K562 (cell line): ENCODE results near the gene CYP21A2. TPM values are rescaled to one million over a fixed set of nuclear protein-coding genes. Genes with fewer than 3 reads are reported as not detected.
A peak's percentile ranks its signal among the peaks of the same experiment; 100 is the strongest.

ENCODE experiments used
- BCOR ChIP-seq: fragments of 450-650 bp; IDR thresholded peaks from 2 replicates; pipeline ENCODE4 v1.6.1; 2016
- ESRRA ChIP-seq: fragments of 450-650 bp; IDR thresholded peaks from 2 replicates; pipeline ENCODE4 v1.6.1; 2014; ENCODE audit warnings: low read depth, mild to moderate bottlenecking, moderate library complexity, borderline replicate concordance
- GTF2A2 ChIP-seq: IDR thresholded peaks from 2 replicates; pipeline ENCODE4 v1.6.1; 2016; ENCODE audit warnings: mild to moderate bottlenecking, missing genetic modification characterization, missing compliant biosample characterization
- HLTF ChIP-seq: fragments of 450-650 bp; IDR thresholded peaks from 2 replicates; pipeline ENCODE4 v1.6.1; 2016
- PRDM10 ChIP-seq: fragments of 450-650 bp; IDR thresholded peaks from 2 replicates; pipeline ENCODE4 v1.6.1; 2018; ENCODE audit not compliant: partially characterized antibody
- RBM25 ChIP-seq: fragments of 200-400 bp; formaldehyde crosslinking; IDR thresholded peaks from 2 replicates; pipeline ENCODE4 v1.6.1; 2018; ENCODE audit warnings: low read length, low read depth, moderate library complexity; ENCODE audit not compliant: severe bottlenecking
- ZSCAN29 ChIP-seq: fragments of 450-650 bp; IDR thresholded peaks from 2 replicates; pipeline ENCODE4 v1.6.1; 2017
- polyA plus RNA-seq, 8 experiments: library from polyadenylated mRNA; depleted of rRNA in 4 of 8; stranded (reverse) in 5 of 8; unstranded in 3 of 8; fragments of >200 nt; fragmentation: Nextera tagmentation in 2 of 8; fragmentation: Illumina TruSeq in 1 of 8; extraction: Ambion mirVana in 2 of 8; extraction: Trizol in 1 of 8; gene quantifications; 2 replicates each; pipeline versions ENCODE4 v1.2.1 to v1.2.3, GENCODE V29; 2011 to 2014; ENCODE audit warnings: inconsistent platforms in 1 of 8, missing spikeins in 1 of 8
- small RNA-seq: library from RNA; depleted of rRNA; stranded (forward); fragments of <200 nt; gene quantifications from one replicate; pipeline ENCODE3, GENCODE V24; 2014
- total RNA-seq, 7 experiments: library from RNA; depleted of rRNA in 6 of 7; stranded (reverse); fragments of >200 nt in 6 of 7; fragmentation: Illumina TruSeq in 2 of 7; extraction: Trizol in 2 of 7; gene quantifications; 2 replicates each; pipeline versions ENCODE4 v1.2.1 to v1.2.3, GENCODE V29; 2011 to 2021; ENCODE audit warnings: low replicate concordance in 1 of 7

CYP21A2 gene
- total and polyA plus RNA-seq, 9 of the 15 experiments (the other 6 are each of a cell fraction or from before 2014, with no cell fraction given), result 0.03 to 1.4 (median 0.19) TPM

GRCh38 chr6:32089082-32089828 is 51.0 kb downstream of the CYP21A2 start (continued):
- TF ChIP-seq PRDM10, result no peak
- peak; percentile 88 for TF ChIP-seq BCOR
- TF ChIP-seq ESRRA, result no peak
- TF ChIP-seq HLTF, result no peak
- peak; percentile 93 for TF ChIP-seq RBM25
- no peak for TF ChIP-seq GTF2A2 (tag)
- TF ChIP-seq ZSCAN29, result no peak

Small RNA genes lying within 50 kb of the gene (small RNA-seq; reads per million reads assigned to genes)
- gene RNA5SP206, result not detected

Other genes starting within 250 kb of the CYP21A2 start
Only the 7 nearest of the 28 such genes appear.
- gene NELFE, start 79.4 kb upstream of the CYP21A2 start, total RNA-seq (2014; rRNA removed), result 130 and 139 TPM in 2 replicates
- gene NELFE, start 79.4 kb upstream of the CYP21A2 start, total RNA-seq (2014; rRNA removed; fragmentation: Illumina TruSeq; extraction: Trizol), result 76.2 and 86.2 TPM in 2 replicates
- 108 and 110 TPM in 2 replicates for gene NELFE, start 79.4 kb upstream of the CYP21A2 start, total RNA-seq (2015; rRNA removed; fragmentation: Illumina TruSeq; extraction: Trizol)
- 87.6 and 91.5 TPM in 2 replicates for gene NELFE, start 79.4 kb upstream of the CYP21A2 start, total RNA-seq (2021)
- 63.9 and 79.5 TPM in 2 replicates for gene NELFE, start 79.4 kb upstream of the CYP21A2 start, polyA plus RNA-seq (2011; rRNA removed)
- 148 and 154 TPM in 2 replicates for gene NELFE, start 79.4 kb upstream of the CYP21A2 start, polyA plus RNA-seq (2014; fragmentation: Illumina TruSeq; extraction: Trizol)
- gene NELFE, start 79.4 kb upstream of the CYP21A2 start, polyA plus RNA-seq (2014; fragmentation: Nextera tagmentation; extraction: Ambion mirVana), result 10 to 100 TPM; 15.2 to 18.1 TPM
- 143 and 157 TPM in 2 replicates for gene NELFE, start 79.4 kb upstream of the CYP21A2 start, polyA plus RNA-seq (2014; rRNA removed)
- 45.0 and 45.1 TPM in 2 replicates for gene SKIC2, start 79.2 kb upstream of the CYP21A2 start, total RNA-seq (2014; rRNA removed)
- gene SKIC2, start 79.2 kb upstream of the CYP21A2 start, total RNA-seq (2014; rRNA removed; fragmentation: Illumina TruSeq; extraction: Trizol), result 27.0 and 35.5 TPM in 2 replicates
- gene SKIC2, start 79.2 kb upstream of the CYP21A2 start, total RNA-seq (2015; rRNA removed; fragmentation: Illumina TruSeq; extraction: Trizol), result 33.6 and 34.5 TPM in 2 replicates
- 88.4 and 94.6 TPM in 2 replicates for gene SKIC2, start 79.2 kb upstream of the CYP21A2 start, total RNA-seq (2021)
- gene SKIC2, start 79.2 kb upstream of the CYP21A2 start, polyA plus RNA-seq (2011; rRNA removed), result 38.8 and 84.8 TPM in 2 replicates
- 45.1 and 50.3 TPM in 2 replicates for gene SKIC2, start 79.2 kb upstream of the CYP21A2 start, polyA plus RNA-seq (2014; fragmentation: Illumina TruSeq; extraction: Trizol)
- gene SKIC2, start 79.2 kb upstream of the CYP21A2 start, polyA plus RNA-seq (2014; fragmentation: Nextera tagmentation; extraction: Ambion mirVana), result 1 to 10 TPM; 3.3 to 7.8 TPM
- 58.3 and 61.3 TPM in 2 replicates for gene SKIC2, start 79.2 kb upstream of the CYP21A2 start, polyA plus RNA-seq (2014; rRNA removed)
- 29.0 and 31.1 TPM in 2 replicates for gene DXO, start 66.3 kb upstream of the CYP21A2 start, total RNA-seq (2014; rRNA removed)
- 9.3 and 13.1 TPM in 2 replicates for gene DXO, start 66.3 kb upstream of the CYP21A2 start, total RNA-seq (2014; rRNA removed; fragmentation: Illumina TruSeq; extraction: Trizol)
- gene DXO, start 66.3 kb upstream of the CYP21A2 start, total RNA-seq (2015; rRNA removed; fragmentation: Illumina TruSeq; extraction: Trizol), result 18.6 and 19.4 TPM in 2 replicates
- 27.6 and 28.5 TPM in 2 replicates for gene DXO, start 66.3 kb upstream of the CYP21A2 start, total RNA-seq (2021)
- gene DXO, start 66.3 kb upstream of the CYP21A2 start, polyA plus RNA-seq (2011; rRNA removed), result 11.9 and 25.1 TPM in 2 replicates
- 30.4 and 31.8 TPM in 2 replicates for gene DXO, start 66.3 kb upstream of the CYP21A2 start, polyA plus RNA-seq (2014; fragmentation: Illumina TruSeq; extraction: Trizol)
- gene DXO, start 66.3 kb upstream of the CYP21A2 start, polyA plus RNA-seq (2014; fragmentation: Nextera tagmentation; extraction: Ambion mirVana), result 1 to 10 TPM; 6.4 to 7.3 TPM
- 31.9 and 35.1 TPM in 2 replicates for gene DXO, start 66.3 kb upstream of the CYP21A2 start, polyA plus RNA-seq (2014; rRNA removed)
- 4.6 and 6.4 TPM in 2 replicates for gene C4A, start 56.4 kb upstream of the CYP21A2 start, total RNA-seq (2014; rRNA removed)
- 2.2 and 3.5 TPM in 2 replicates for gene C4A, start 56.4 kb upstream of the CYP21A2 start, total RNA-seq (2014; rRNA removed; fragmentation: Illumina TruSeq; extraction: Trizol)
- gene C4A, start 56.4 kb upstream of the CYP21A2 start, total RNA-seq (2015; rRNA removed; fragmentation: Illumina TruSeq; extraction: Trizol), result 6.6 and 6.9 TPM in 2 replicates
- 7.6 and 9.3 TPM in 2 replicates for gene C4A, start 56.4 kb upstream of the CYP21A2 start, total RNA-seq (2021)
- gene C4A, start 56.4 kb upstream of the CYP21A2 start, polyA plus RNA-seq (2011; rRNA removed), result 7.2 and 14.8 TPM in 2 replicates
- gene C4A, start 56.4 kb upstream of the CYP21A2 start, polyA plus RNA-seq (2014; fragmentation: Illumina TruSeq; extraction: Trizol), result 5.0 and 6.5 TPM in 2 replicates
- gene C4A, start 56.4 kb upstream of the CYP21A2 start, polyA plus RNA-seq (2014; fragmentation: Nextera tagmentation; extraction: Ambion mirVana), result under 1 TPM; 0.27 to 0.50 TPM
- gene C4A, start 56.4 kb upstream of the CYP21A2 start, polyA plus RNA-seq (2014; rRNA removed), result 6.1 and 7.2 TPM in 2 replicates
- 4.9 and 6.0 TPM in 2 replicates for gene C4B, start 23.6 kb upstream of the CYP21A2 start, total RNA-seq (2014; rRNA removed)
- gene C4B, start 23.6 kb upstream of the CYP21A2 start, total RNA-seq (2014; rRNA removed; fragmentation: Illumina TruSeq; extraction: Trizol), result 2.4 and 3.3 TPM in 2 replicates
- 7.0 and 7.4 TPM in 2 replicates for gene C4B, start 23.6 kb upstream of the CYP21A2 start, total RNA-seq (2015; rRNA removed; fragmentation: Illumina TruSeq; extraction: Trizol)
- gene C4B, start 23.6 kb upstream of the CYP21A2 start, total RNA-seq (2021), result 8.5 and 8.8 TPM in 2 replicates
- 7.4 and 14.4 TPM in 2 replicates for gene C4B, start 23.6 kb upstream of the CYP21A2 start, polyA plus RNA-seq (2011; rRNA removed)
- gene C4B, start 23.6 kb upstream of the CYP21A2 start, polyA plus RNA-seq (2014; fragmentation: Illumina TruSeq; extraction: Trizol), result 5.4 and 7.2 TPM in 2 replicates
- gene C4B, start 23.6 kb upstream of the CYP21A2 start, polyA plus RNA-seq (2014; fragmentation: Nextera tagmentation; extraction: Ambion mirVana), result under 1 TPM; 0.32 to 0.52 TPM
- 6.0 and 6.9 TPM in 2 replicates for gene C4B, start 23.6 kb upstream of the CYP21A2 start, polyA plus RNA-seq (2014; rRNA removed)
- 28.1 and 35.0 TPM in 2 replicates for gene TNXB, start 70.9 kb downstream of the CYP21A2 start, total RNA-seq (2014; rRNA removed)
- 4.2 and 6.1 TPM in 2 replicates for gene TNXB, start 70.9 kb downstream of the CYP21A2 start, total RNA-seq (2014; rRNA removed; fragmentation: Illumina TruSeq; extraction: Trizol)
- gene TNXB, start 70.9 kb downstream of the CYP21A2 start, total RNA-seq (2015; rRNA removed; fragmentation: Illumina TruSeq; extraction: Trizol), result 25.0 and 26.2 TPM in 2 replicates
- 24.2 and 25.8 TPM in 2 replicates for gene TNXB, start 70.9 kb downstream of the CYP21A2 start, total RNA-seq (2021)
- gene TNXB, start 70.9 kb downstream of the CYP21A2 start, polyA plus RNA-seq (2011; rRNA removed), result 11.3 and 13.3 TPM in 2 replicates
- gene TNXB, start 70.9 kb downstream of the CYP21A2 start, polyA plus RNA-seq (2014; fragmentation: Illumina TruSeq; extraction: Trizol), result 12.4 and 24.8 TPM in 2 replicates
- gene TNXB, start 70.9 kb downstream of the CYP21A2 start, polyA plus RNA-seq (2014; fragmentation: Nextera tagmentation; extraction: Ambion mirVana), result under 1 TPM; 0.14 to 0.43 TPM
- 24.5 and 27.0 TPM in 2 replicates for gene TNXB, start 70.9 kb downstream of the CYP21A2 start, polyA plus RNA-seq (2014; rRNA removed)
- 22.7 and 25.4 TPM in 2 replicates for gene ATF6B, start 89.8 kb downstream of the CYP21A2 start, total RNA-seq (2014; rRNA removed)
- gene ATF6B, start 89.8 kb downstream of the CYP21A2 start, total RNA-seq (2014; rRNA removed; fragmentation: Illumina TruSeq; extraction: Trizol), result 15.6 and 21.5 TPM in 2 replicates
- gene ATF6B, start 89.8 kb downstream of the CYP21A2 start, total RNA-seq (2015; rRNA removed; fragmentation: Illumina TruSeq; extraction: Trizol), result 30.5 and 31.7 TPM in 2 replicates
- gene ATF6B, start 89.8 kb downstream of the CYP21A2 start, total RNA-seq (2021), result 83.6 and 89.7 TPM in 2 replicates
- gene ATF6B, start 89.8 kb downstream of the CYP21A2 start, polyA plus RNA-seq (2011; rRNA removed), result 46.6 and 83.9 TPM in 2 replicates
- gene ATF6B, start 89.8 kb downstream of the CYP21A2 start, polyA plus RNA-seq (2014; fragmentation: Illumina TruSeq; extraction: Trizol), result 128 and 131 TPM in 2 replicates
- 10 to 100 TPM; 20.7 to 26.1 TPM for gene ATF6B, start 89.8 kb downstream of the CYP21A2 start, polyA plus RNA-seq (2014; fragmentation: Nextera tagmentation; extraction: Ambion mirVana)
- gene ATF6B, start 89.8 kb downstream of the CYP21A2 start, polyA plus RNA-seq (2014; rRNA removed), result 88.0 and 103 TPM in 2 replicates